ENCODE data around the gene TNFRSF9. TPM values are rescaled to one million over a fixed set of nuclear protein-coding genes. Genes with fewer than 3 reads are reported as not detected.

The TNFRSF9 gene
- total and polyA plus RNA-seq, 8 donors: 0.08 to 1.4 (median 0.27) TPM; not detected in 3

- Histone ChIP-seq H3K4me3 (no peak overlapping the region), H3K4me1 (no peaks in the 10 kb centered on the region), H3K9me3 (no peaks in the 10 kb centered on the region), H3K27ac (no peak overlapping the region), H3K27me3 (no peaks in the 10 kb centered on the region), H3K36me3 (no peaks in the 10 kb centered on the region)
- TF ChIP-seq CTCF (IDR thresholded peaks at IDR 0.05): no peak
- FAIRE-seq: no peak
- intact Hi-C loops (cut with DNase I): no loop called here
- DNase-seq: no peak
- 77 to 86% methylated on average over 16 of the region's 16 CpGs for WGBS, 2 donors
- ATAC-seq: no peak
Observed at GRCh38 chr1:7865978-7866377, 74.7 kb downstream of the TNFRSF9 start.

Other genes starting within 250 kb of the TNFRSF9 start
- 10 to 100 TPM; 11.7 to 39.1 (median 22.0) TPM for gene VAMP3, start 169.5 kb downstream of the TNFRSF9 start, total RNA-seq
- gene VAMP3, start 169.5 kb downstream of the TNFRSF9 start, polyA plus RNA-seq: 10 to 100 TPM; 15.1 to 33.6 TPM
- 10 to 100 TPM in 3 of 6 donors, 1 to 10 TPM in 3; 4.6 to 13.9 (median 9.6) TPM for gene PER3, start 156.5 kb downstream of the TNFRSF9 start, total RNA-seq
- gene PER3, start 156.5 kb downstream of the TNFRSF9 start, polyA plus RNA-seq: 10 to 100 TPM in 1 of 2 donors, 1 to 10 TPM in 1; 6.4 to 11.8 TPM
- gene UTS2, start 87.8 kb downstream of the TNFRSF9 start, total RNA-seq: not detected
- under 1 TPM in 1 of 2 donors, not detected in 1; 0.09 TPM for gene UTS2, start 87.8 kb downstream of the TNFRSF9 start, polyA plus RNA-seq
- 100 to 1,000 TPM in 5 of 6 donors, 10 to 100 TPM in 1; 99.8 to 143 (median 134) TPM for gene PARK7, start 20.9 kb upstream of the TNFRSF9 start, total RNA-seq
- gene PARK7, start 20.9 kb upstream of the TNFRSF9 start, polyA plus RNA-seq: 100 to 1,000 TPM; 174 to 176 TPM
- 100 to 1,000 TPM in 3 of 6 donors, 10 to 100 TPM in 3; 36.4 to 392 (median 81.7) TPM for gene ERRFI1, start 85.5 kb upstream of the TNFRSF9 start, total RNA-seq
- 100 to 1,000 TPM in 1 of 2 donors, 10 to 100 TPM in 1; 88.2 to 129 TPM for gene ERRFI1, start 85.5 kb upstream of the TNFRSF9 start, polyA plus RNA-seq

Measured in pancreas (tissue), 10 donors.